Smooth muscle cell (in vitro differentiated cells): ENCODE data around the gene PLAGL2. TPM values are rescaled to one million over a fixed set of nuclear protein-coding genes. Genes with fewer than 3 reads are reported as not detected.

Experiments
- DNase-seq: peaks from one replicate; lab custom pipeline; 2025; ENCODE audit not compliant: unreplicated experiment; lab: John Stamatoyannopoulos, UW
- H2AFZ ChIP-seq: fragments of 200-600 bp; sonication (generic); 2 replicates; pipeline ENCODE4 v1.6.0; 2016; ENCODE audit warnings: antibody characterized with exemption, low read depth, mild to moderate bottlenecking
- H3F3A ChIP-seq: fragments of 200-600 bp; sonication (generic); 2 replicates; pipeline ENCODE4 v1.6.0; 2017; ENCODE audit warnings: antibody characterized with exemption, low read depth
- H3K27ac ChIP-seq: fragments of 200-600 bp; sonication (generic); 2 replicates; pipeline ENCODE4 v1.5.1; 2016; ENCODE audit warnings: low read depth, mild to moderate bottlenecking
- H3K27me3 ChIP-seq: fragments of 200-600 bp; sonication (generic); 2 replicates; pipeline ENCODE4 v1.6.1; 2016; ENCODE audit warnings: low read depth, mild to moderate bottlenecking
- H3K36me3 ChIP-seq: fragments of 200-600 bp; sonication (generic); 2 replicates; pipeline ENCODE4 v1.5.1; 2016; ENCODE audit warnings: low read depth
- H3K4me1 ChIP-seq: fragments of 200-600 bp; sonication (generic); 2 replicates; pipeline ENCODE4 v1.5.1; 2016; ENCODE audit warnings: low read depth
- H3K4me2 ChIP-seq: fragments of 200-600 bp; sonication (generic); 2 replicates; pipeline ENCODE4 v1.6.0; 2016; ENCODE audit warnings: mild to moderate bottlenecking
- H3K4me3 ChIP-seq: fragments of 200-600 bp; sonication (generic); 2 replicates; pipeline ENCODE4 v1.5.1; 2016; ENCODE audit warnings: mild to moderate bottlenecking
- H3K79me2 ChIP-seq: fragments of 200-600 bp; sonication (generic); 2 replicates; pipeline ENCODE4 v1.6.0; 2016; ENCODE audit warnings: low read depth, mild to moderate bottlenecking
- H3K9ac ChIP-seq: fragments of 200-600 bp; sonication (generic); 2 replicates; pipeline ENCODE4 v1.6.0; 2016; ENCODE audit warnings: low read depth
- H3K9me3 ChIP-seq: fragments of 200-600 bp; sonication (generic); replicated peaks from 2 replicates; pipeline ENCODE4 v1.5.1; 2016; ENCODE audit warnings: low read depth
- H4K20me1 ChIP-seq: fragments of 200-600 bp; sonication (generic); 2 replicates; pipeline ENCODE4 v1.6.0; 2016; ENCODE audit warnings: low read depth
- WGBS: methylation state at CpG from one replicate; pipeline ENCODE4 v1.1.7; 2016; ENCODE audit warnings: low lambda C conversion rate; 5-methylcytosine and 5-hydroxymethylcytosine counted together
- polyA plus RNA-seq: library from polyadenylated mRNA; unstranded; fragments of >200 nt; fragmentation: Nextera tagmentation; extraction: Ambion mirVana; gene quantifications from 2 replicates; pipeline ENCODE4 v1.2.1, GENCODE V29; 2016
- total RNA-seq: library from RNA; depleted of rRNA; stranded (reverse); fragments of >200 nt; gene quantifications from 2 replicates; pipeline ENCODE4 v1.2.3, GENCODE V29; 2014
- TF ChIP-seq, protein P1 (sequence below): fragments of 200-600 bp; sonication (generic); IDR thresholded peaks from 2 replicates; pipeline ENCODE4 v1.5.1; 2017; ENCODE audit warnings: borderline replicate concordance, mild to moderate bottlenecking, antibody characterized with exemption; ENCODE audit not compliant: insufficient read depth, poor library complexity, severe bottlenecking

Gene PLAGL2
- total and polyA plus RNA-seq, 2 experiments from 2014 or later: 10.4 to 18.7 TPM

DNA sequence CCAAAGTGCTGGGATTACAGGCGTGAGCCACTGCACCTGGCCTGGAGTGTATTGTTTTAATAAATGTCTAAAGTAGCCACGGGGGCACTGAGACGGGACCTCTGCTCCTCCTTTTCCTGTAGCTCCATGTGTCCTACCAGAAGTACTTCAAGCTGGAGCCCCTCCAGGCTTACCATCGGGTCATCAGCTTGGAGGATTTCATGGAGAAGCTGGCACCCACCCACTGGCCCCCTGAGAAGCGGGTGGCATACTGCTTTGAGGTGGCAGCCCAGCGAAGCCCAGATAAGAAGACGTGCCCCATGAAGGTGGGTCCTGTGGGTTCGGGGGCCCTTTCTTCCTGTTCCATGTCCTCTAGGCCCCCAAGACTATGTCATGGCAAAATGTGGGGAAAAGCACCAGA, 7.6 kb upstream of the PLAGL2 start:
- Histone ChIP-seq H3K27me3 (no peaks in the 10 kb centered on the region), H3K4me1 (no peaks in the 10 kb centered on the region), H3F3A (no peaks in the 10 kb centered on the region), H3K36me3 (peaks cover 22% of the 10 kb centered on the region), H3K9ac (no peak overlapping the region), H2AFZ (no peak overlapping the region), H3K9me3 (no peaks in the 10 kb centered on the region), H3K79me2 (peaks cover 4% of the 10 kb centered on the region), H3K4me3 (no peak overlapping the region), H3K4me2 (no peak overlapping the region), H4K20me1 (peaks cover 5% of the 10 kb centered on the region), H3K27ac (no peak overlapping the region)
- TF ChIP-seq, protein P1, sequence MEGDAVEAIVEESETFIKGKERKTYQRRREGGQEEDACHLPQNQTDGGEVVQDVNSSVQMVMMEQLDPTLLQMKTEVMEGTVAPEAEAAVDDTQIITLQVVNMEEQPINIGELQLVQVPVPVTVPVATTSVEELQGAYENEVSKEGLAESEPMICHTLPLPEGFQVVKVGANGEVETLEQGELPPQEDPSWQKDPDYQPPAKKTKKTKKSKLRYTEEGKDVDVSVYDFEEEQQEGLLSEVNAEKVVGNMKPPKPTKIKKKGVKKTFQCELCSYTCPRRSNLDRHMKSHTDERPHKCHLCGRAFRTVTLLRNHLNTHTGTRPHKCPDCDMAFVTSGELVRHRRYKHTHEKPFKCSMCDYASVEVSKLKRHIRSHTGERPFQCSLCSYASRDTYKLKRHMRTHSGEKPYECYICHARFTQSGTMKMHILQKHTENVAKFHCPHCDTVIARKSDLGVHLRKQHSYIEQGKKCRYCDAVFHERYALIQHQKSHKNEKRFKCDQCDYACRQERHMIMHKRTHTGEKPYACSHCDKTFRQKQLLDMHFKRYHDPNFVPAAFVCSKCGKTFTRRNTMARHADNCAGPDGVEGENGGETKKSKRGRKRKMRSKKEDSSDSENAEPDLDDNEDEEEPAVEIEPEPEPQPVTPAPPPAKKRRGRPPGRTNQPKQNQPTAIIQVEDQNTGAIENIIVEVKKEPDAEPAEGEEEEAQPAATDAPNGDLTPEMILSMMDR: no peak
- no peak for DNase-seq
- 97% methylated on average over 8 of the region's 8 CpGs for WGBS

DNA sequence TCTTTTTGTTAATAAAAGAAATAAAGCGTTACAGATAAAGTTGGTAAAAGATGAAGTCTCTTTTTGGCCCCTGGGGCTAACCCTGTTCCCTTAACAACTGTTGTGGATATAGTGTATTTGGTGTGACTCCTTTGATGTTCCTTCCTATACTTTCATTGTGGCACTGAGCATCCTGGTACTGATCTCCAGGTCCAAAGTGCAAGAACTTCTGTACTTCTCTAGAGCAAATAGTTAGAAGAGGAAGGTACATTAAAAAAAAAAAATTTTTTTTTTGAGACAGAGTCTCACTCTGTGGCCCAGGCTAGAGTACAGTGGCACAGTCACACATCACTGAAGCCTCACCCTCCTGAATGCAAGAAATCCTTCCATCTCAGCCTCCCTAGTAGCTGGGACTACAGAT, 6.3 kb upstream of the PLAGL2 start:
- H3K9me3 ChIP-seq: no peaks in the 10 kb centered on the region
- H3K9ac ChIP-seq: no peak overlapping the region
- TF ChIP-seq, protein P1: no peak
- peaks cover 5% of the 10 kb centered on the region for H4K20me1 ChIP-seq
- no peak overlapping the region for H3K4me2 ChIP-seq
- H3K79me2 ChIP-seq: peaks cover 9% of the 10 kb centered on the region
- DNase-seq: no peak
- no peaks in the 10 kb centered on the region for H3K4me1 ChIP-seq
- H3K27me3 ChIP-seq: no peaks in the 10 kb centered on the region
- no peak overlapping the region for H3K27ac ChIP-seq
- no peak overlapping the region for H2AFZ ChIP-seq
- peaks cover 22% of the 10 kb centered on the region for H3K36me3 ChIP-seq
- 98% methylated on average over 1 of the region's 1 CpG for WGBS
- H3F3A ChIP-seq: peaks cover 8% of the 10 kb centered on the region
- no peak overlapping the region for H3K4me3 ChIP-seq

DNA sequence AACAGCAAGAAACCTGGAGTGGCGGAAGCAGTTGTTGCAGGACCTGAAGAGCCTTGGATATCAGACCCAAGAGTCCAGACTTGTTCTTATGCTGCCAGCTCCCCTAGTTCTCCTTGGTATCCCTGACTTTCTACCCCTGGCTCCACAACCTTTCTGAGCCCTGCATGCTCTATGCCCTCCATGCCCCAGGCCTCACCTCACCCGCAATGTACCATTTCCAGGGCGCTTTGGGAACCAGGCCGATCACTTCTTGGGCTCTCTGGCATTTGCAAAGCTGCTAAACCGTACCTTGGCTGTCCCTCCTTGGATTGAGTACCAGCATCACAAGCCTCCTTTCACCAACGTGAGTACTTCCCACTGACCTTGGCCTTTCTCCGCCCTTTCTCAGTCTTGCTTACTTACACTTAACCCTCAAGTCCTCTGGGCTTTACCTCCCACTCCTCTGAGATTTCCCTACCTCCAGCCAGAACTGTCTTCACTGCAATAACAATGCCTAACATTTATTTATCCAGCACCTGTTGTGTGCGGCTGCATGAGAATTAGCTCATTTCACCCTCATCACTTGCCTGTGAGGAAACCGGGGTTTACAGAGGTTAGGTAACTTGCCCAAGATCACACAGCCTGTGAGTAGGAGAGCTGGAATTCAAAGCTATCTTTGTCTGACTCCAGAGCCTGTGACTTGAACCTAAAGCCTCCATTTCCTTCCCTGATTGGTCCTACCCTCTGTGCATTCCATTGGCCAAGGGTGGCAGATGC, 2.5 kb upstream of the PLAGL2 start:
- H3K4me2 ChIP-seq: no peak overlapping the region
- H3K27ac ChIP-seq: no peak overlapping the region
- WGBS: 91% methylated on average over 9 of the region's 9 CpGs
- peaks cover 44% of the 10 kb centered on the region for H3K79me2 ChIP-seq
- no peak for DNase-seq
- no peak overlapping the region for H3K9ac ChIP-seq
- peaks cover under 1% of the 10 kb centered on the region for H3K36me3 ChIP-seq
- H3K4me3 ChIP-seq: no peak overlapping the region
- no peaks in the 10 kb centered on the region for H3K27me3 ChIP-seq
- H4K20me1 ChIP-seq: peaks cover 19% of the 10 kb centered on the region
- H3K4me1 ChIP-seq: peaks cover 14% of the 10 kb centered on the region
- no peaks in the 10 kb centered on the region for H3K9me3 ChIP-seq
- peaks cover 12% of the 10 kb centered on the region for H3F3A ChIP-seq
- no peak overlapping the region for H2AFZ ChIP-seq
- TF ChIP-seq, protein P1: no peak
